Caco-2 (cell line): Measurements from ENCODE around the gene HMCN1. TPM values are rescaled to one million over a fixed set of nuclear protein-coding genes. Genes with fewer than 3 reads are reported as not detected.

ENCODE experiments used
- BruUV-seq: library from RNA; stranded (reverse); fragments of 400-500 nt; replicated peaks from 2 replicates; lab custom pipeline; 2021; lab: Mats Ljungman, UMichigan
- CTCF ChIA-PET: fragments of 300-600 bp; sonication (Branson Sonifier 250); formaldehyde crosslinking; loops from one replicate; lab custom pipeline; 2022; ENCODE audit warnings: antibody characterized with exemption; lab: Charles Lee
- POLR2A ChIA-PET: fragments of 300-600 bp; sonication (Branson Sonifier 250); formaldehyde crosslinking; loops from one replicate; lab custom pipeline; 2022; ENCODE audit warnings: antibody characterized with exemption; lab: Charles Lee
- DNase-seq, 2 experiments: peaks; one replicate each; pipeline versions ENCODE4 v3.0.0 to v3.0.0-alpha.2; 2020 to 2022
- H3K27me3 ChIP-seq: replicated peaks from 2 replicates; pipeline ENCODE4 v1.6.0; 2011; ENCODE audit warnings: low read length; ENCODE audit not compliant: control insufficient read depth, insufficient read depth
- H3K36me3 ChIP-seq: 2 replicates; pipeline ENCODE4 v1.5.1; 2011; ENCODE audit warnings: low read length; ENCODE audit not compliant: control insufficient read depth, insufficient read depth
- H3K4me1 ChIP-seq: fragments of 250-450 bp; sonication (Bioruptor Pico); 2 replicates; pipeline ENCODE4 v1.5.1; 2020; ENCODE audit warnings: mild to moderate bottlenecking
- H3K4me3 ChIP-seq: 2 replicates; pipeline ENCODE4 v1.5.1; 2011; ENCODE audit warnings: low read depth, mild to moderate bottlenecking, control low read depth, low read length
- H3K9me3 ChIP-seq: fragments of 250-450 bp; sonication (Bioruptor Pico); 2 replicates; pipeline ENCODE4 v1.5.1; 2020; ENCODE audit warnings: mild to moderate bottlenecking, moderate library complexity
- H3K27ac Mint-ChIP-seq: one replicate; pipeline ENCODE4 v1.8.0; 2022; ENCODE audit warnings: mixed read lengths; ENCODE audit not compliant: unreplicated experiment
- H3K27me3 Mint-ChIP-seq: one replicate; pipeline ENCODE4 v1.8.0; 2022; ENCODE audit warnings: mixed read lengths; ENCODE audit not compliant: insufficient read depth, unreplicated experiment
- H3K36me3 Mint-ChIP-seq: one replicate; pipeline ENCODE4 v1.8.0; 2022; ENCODE audit warnings: mild to moderate bottlenecking, mixed read lengths; ENCODE audit not compliant: insufficient read depth, unreplicated experiment
- H3K4me1 Mint-ChIP-seq: one replicate; pipeline ENCODE4 v1.8.0; 2022; ENCODE audit warnings: low read depth, mixed read lengths; ENCODE audit not compliant: unreplicated experiment
- H3K4me3 Mint-ChIP-seq: one replicate; pipeline ENCODE4 v1.8.0; 2022; ENCODE audit warnings: mild to moderate bottlenecking, moderate library complexity, mixed read lengths; ENCODE audit not compliant: unreplicated experiment
- H3K9me3 Mint-ChIP-seq: one replicate; pipeline ENCODE4 v1.8.0; 2022; ENCODE audit warnings: mixed read lengths; ENCODE audit not compliant: unreplicated experiment
- intact Hi-C: fragments of 100-400 bp; cut with micrococcal nuclease; formaldehyde crosslinking; loops from one replicate; pipeline ENCODE4 v1.10.0; 2022; ENCODE audit not compliant: unreplicated experiment
- total RNA-seq: library from RNA; stranded (reverse); gene quantifications from 2 replicates; pipeline ENCODE4 v1.2.3, GENCODE V29; 2022
- TF ChIP-seq, protein P1 (sequence below), 2 experiments: fragments of 200-600 bp in 1 of 2; IDR thresholded peaks; 1 replicate in 1 of 2; 2 replicates in 1 of 2; pipeline versions ENCODE4 v1.5.1 to v1.8.0; 2011 to 2022; ENCODE audit warnings: antibody characterized with exemption in 1 of 2, control low read depth in 1 of 2, inconsistent platforms in 1 of 2, low read depth in 1 of 2, low read length in 1 of 2, mild to moderate bottlenecking in 1 of 2, moderate library complexity in 1 of 2; ENCODE audit not compliant: insufficient read depth in 1 of 2, severe bottlenecking in 1 of 2, unreplicated experiment in 1 of 2

The HMCN1 gene
- total RNA-seq, 1 experiment from 2014 or later = 0.02 TPM

DNA sequence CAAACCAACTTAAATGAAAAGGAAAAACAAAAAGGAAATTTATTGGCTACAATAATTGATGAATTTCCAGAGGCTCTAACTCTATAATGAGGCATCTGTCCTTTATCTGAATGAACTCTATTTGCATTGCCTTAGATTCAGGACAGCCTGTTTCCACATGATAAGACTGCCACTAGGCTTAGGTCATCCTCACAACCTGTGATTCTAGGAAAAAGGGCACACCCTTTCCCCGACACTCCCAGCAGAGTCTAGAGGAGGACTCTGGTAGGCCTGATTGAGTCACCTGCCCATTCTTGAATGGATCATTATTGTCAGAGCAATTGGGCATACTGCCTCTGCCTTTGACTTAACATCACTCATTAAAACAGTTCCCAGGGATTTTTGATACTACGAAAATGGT, 378.1 kb downstream of the HMCN1 start:
- Histone ChIP-seq H3K27me3 (no peaks in the 10 kb centered on the region), H3K36me3 (no peaks in the 10 kb centered on the region), H3K4me3 (no peak overlapping the region), H3K4me1 (no peaks in the 10 kb centered on the region), H3K9me3 (no peaks in the 10 kb centered on the region)
- no peak for DNase-seq
- no TSS peak for BruUV-seq
- TF ChIP-seq, protein P1, sequence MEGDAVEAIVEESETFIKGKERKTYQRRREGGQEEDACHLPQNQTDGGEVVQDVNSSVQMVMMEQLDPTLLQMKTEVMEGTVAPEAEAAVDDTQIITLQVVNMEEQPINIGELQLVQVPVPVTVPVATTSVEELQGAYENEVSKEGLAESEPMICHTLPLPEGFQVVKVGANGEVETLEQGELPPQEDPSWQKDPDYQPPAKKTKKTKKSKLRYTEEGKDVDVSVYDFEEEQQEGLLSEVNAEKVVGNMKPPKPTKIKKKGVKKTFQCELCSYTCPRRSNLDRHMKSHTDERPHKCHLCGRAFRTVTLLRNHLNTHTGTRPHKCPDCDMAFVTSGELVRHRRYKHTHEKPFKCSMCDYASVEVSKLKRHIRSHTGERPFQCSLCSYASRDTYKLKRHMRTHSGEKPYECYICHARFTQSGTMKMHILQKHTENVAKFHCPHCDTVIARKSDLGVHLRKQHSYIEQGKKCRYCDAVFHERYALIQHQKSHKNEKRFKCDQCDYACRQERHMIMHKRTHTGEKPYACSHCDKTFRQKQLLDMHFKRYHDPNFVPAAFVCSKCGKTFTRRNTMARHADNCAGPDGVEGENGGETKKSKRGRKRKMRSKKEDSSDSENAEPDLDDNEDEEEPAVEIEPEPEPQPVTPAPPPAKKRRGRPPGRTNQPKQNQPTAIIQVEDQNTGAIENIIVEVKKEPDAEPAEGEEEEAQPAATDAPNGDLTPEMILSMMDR (IDR thresholded peaks at IDR 0.05; ENCODE audit: insufficient read depth in 1 of 2, low read depth in 1 of 2, low read length in 1 of 2, severe bottlenecking in 1 of 2, unreplicated experiment in 1 of 2) = no peak
- Mint-ChIP-seq H3K4me3 (no peak overlapping the region), H3K9me3 (no peaks in the 10 kb centered on the region), H3K36me3 (no peaks in the 10 kb centered on the region), H3K27me3 (peaks cover 13% of the 10 kb centered on the region), H3K27ac (no peak overlapping the region), H3K4me1 (no peaks in the 10 kb centered on the region)
- intact Hi-C loops = no loop called here
- CTCF ChIA-PET = no interaction called here
- POLR2A ChIA-PET = no interaction called here

DNA sequence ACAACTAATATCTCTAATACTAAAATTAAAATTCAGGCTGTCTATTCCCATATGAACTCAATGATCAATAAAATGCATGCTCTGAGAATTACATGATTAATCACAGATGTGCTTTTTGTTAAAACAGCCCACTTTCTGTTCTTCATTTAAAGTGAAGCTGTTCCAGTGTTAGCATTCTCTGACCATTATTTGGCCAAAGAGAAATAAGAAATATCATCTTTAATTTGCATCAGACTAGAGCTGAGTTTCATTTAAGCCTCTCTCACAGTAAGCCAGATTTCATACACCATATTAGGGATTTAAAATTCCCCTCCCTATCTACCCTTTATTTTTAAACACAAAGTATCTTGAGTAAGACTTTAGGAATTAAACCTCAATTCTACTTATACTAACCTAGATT, 379.3 kb downstream of the HMCN1 start:
- TF ChIP-seq, protein P1 (IDR thresholded peaks at IDR 0.05; ENCODE audit: insufficient read depth in 1 of 2, low read depth in 1 of 2, low read length in 1 of 2, severe bottlenecking in 1 of 2, unreplicated experiment in 1 of 2) = no peak
- BruUV-seq = no TSS peak
- DNase-seq = no peak
- intact Hi-C loops = no loop called here
- Mint-ChIP-seq H3K27me3 (peaks cover 13% of the 10 kb centered on the region), H3K9me3 (no peaks in the 10 kb centered on the region), H3K27ac (no peak overlapping the region), H3K36me3 (no peaks in the 10 kb centered on the region), H3K4me3 (no peak overlapping the region), H3K4me1 (no peaks in the 10 kb centered on the region)
- Histone ChIP-seq H3K27me3 (no peaks in the 10 kb centered on the region), H3K4me3 (no peak overlapping the region), H3K4me1 (no peaks in the 10 kb centered on the region), H3K9me3 (no peaks in the 10 kb centered on the region), H3K36me3 (no peaks in the 10 kb centered on the region)
- ChIA-PET POLR2A (no interaction called here), CTCF (no interaction called here)

DNA sequence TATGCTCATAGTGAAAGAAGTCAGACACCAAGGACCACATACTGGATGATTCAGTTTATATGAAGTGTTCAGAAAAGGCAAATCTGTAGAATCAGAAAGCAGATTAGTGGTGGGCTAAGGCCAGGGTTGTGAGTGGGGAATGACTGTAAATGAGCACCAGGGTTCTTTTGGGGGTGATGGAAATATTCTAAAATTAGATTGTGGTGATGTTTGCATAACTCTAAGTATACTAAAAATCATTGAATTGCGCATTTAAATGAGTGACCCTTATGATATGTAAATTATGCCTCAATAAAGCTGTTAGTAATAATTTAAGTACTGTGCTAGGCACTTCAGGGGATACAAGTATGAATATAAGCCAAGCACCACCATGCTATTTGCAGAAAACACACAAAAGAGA, 384.5 kb downstream of the HMCN1 start:
- H3K36me3 ChIP-seq = no peaks in the 10 kb centered on the region
- Mint-ChIP-seq H3K27me3 (peaks cover 7% of the 10 kb centered on the region), H3K27ac (no peak overlapping the region), H3K4me1 (no peaks in the 10 kb centered on the region), H3K4me3 (no peak overlapping the region), H3K9me3 (no peaks in the 10 kb centered on the region), H3K36me3 (no peaks in the 10 kb centered on the region)
- CTCF ChIA-PET = no interaction called here
- no peaks in the 10 kb centered on the region for H3K4me1 ChIP-seq
- H3K4me3 ChIP-seq = no peak overlapping the region
- POLR2A ChIA-PET = no interaction called here
- H3K27me3 ChIP-seq = no peaks in the 10 kb centered on the region
- intact Hi-C loops = no loop called here
- DNase-seq = no peak
- no peaks in the 10 kb centered on the region for H3K9me3 ChIP-seq
- no TSS peak for BruUV-seq
- TF ChIP-seq, protein P1 (IDR thresholded peaks at IDR 0.05; ENCODE audit: insufficient read depth in 1 of 2, low read depth in 1 of 2, low read length in 1 of 2, severe bottlenecking in 1 of 2, unreplicated experiment in 1 of 2) = no peak
